HG03378 (cell line): Measurements from ENCODE around the gene KRTAP25-1.

ENCODE experiments used
- ATAC-seq: cut with Tn5 transposase; IDR thresholded peaks from one replicate; pipeline ENCODE4 v1.9.1; 2021; ENCODE audit warnings: mild to moderate bottlenecking, moderate library complexity; ENCODE audit not compliant: unreplicated experiment

The KRTAP25-1 gene

GRCh38 chr21:30289215-30289614 lies at the start of gene KRTAP25-1:
Gene KRTAP25-1, minus strand, starts transcription at chr21:30289514. Its CDS starts 24 bp downstream, at chr21:30289490.
- ATAC-seq, result no peak

GRCh38 chr21:30338717-30339116 lies 49.4 kb upstream of the KRTAP25-1 start:
- no peak for ATAC-seq

GRCh38 chr21:30337772-30338171 lies 48.5 kb upstream of the KRTAP25-1 start:
- ATAC-seq, result no peak

GRCh38 chr21:30337276-30337744 lies 48.0 kb upstream of the KRTAP25-1 start, which contains the start of gene KRTAP27-1:
Gene KRTAP27-1, minus strand, starts transcription at chr21:30337694. Its CDS starts 26 bp downstream, at chr21:30337668.
- no peak for ATAC-seq

GRCh38 chr21:30336596-30336995 lies 47.3 kb upstream of the KRTAP25-1 start:
- no peak for ATAC-seq

- ATAC-seq, result no peak
Observed at GRCh38 chr21:30333736-30334135, 44.4 kb upstream of the KRTAP25-1 start.

GRCh38 chr21:30332681-30333080 lies 43.4 kb upstream of the KRTAP25-1 start:
- no peak for ATAC-seq

GRCh38 chr21:30329203-30329875 lies 40.0 kb upstream of the KRTAP25-1 start:
- ATAC-seq, result no peak

GRCh38 chr21:30326390-30326789 lies 37.1 kb upstream of the KRTAP25-1 start:
- no peak for ATAC-seq

- ATAC-seq, result no peak
Observed at GRCh38 chr21:30320215-30320614, 30.9 kb upstream of the KRTAP25-1 start, which contains the start of gene KRTAP26-1. Gene KRTAP26-1, minus strand, starts transcription at chr21:30320315. Its CDS starts 280 bp downstream, at chr21:30320035.

GRCh38 chr21:30315701-30316100 lies 26.4 kb upstream of the KRTAP25-1 start:
- ATAC-seq, result no peak

GRCh38 chr21:30306884-30307283 lies 17.6 kb upstream of the KRTAP25-1 start:
- ATAC-seq, result no peak

GRCh38 chr21:30305136-30305535 lies 15.8 kb upstream of the KRTAP25-1 start:
- no peak for ATAC-seq

GRCh38 chr21:30282850-30283249 lies 6.5 kb downstream of the KRTAP25-1 start, which contains the start of gene KRTAP24-1:
Gene KRTAP24-1, minus strand, starts transcription at chr21:30282950. Its CDS starts 18 bp downstream, at chr21:30282932.
- ATAC-seq, result no peak

- ATAC-seq, result no peak
Observed at GRCh38 chr21:30271611-30272010, 17.7 kb downstream of the KRTAP25-1 start.

GRCh38 chr21:30271156-30271555 lies 18.2 kb downstream of the KRTAP25-1 start:
- ATAC-seq, result no peak

GRCh38 chr21:30269803-30270530 lies 19.3 kb downstream of the KRTAP25-1 start:
- ATAC-seq, result no peak

- no peak for ATAC-seq
Observed at GRCh38 chr21:30268608-30269197, 20.6 kb downstream of the KRTAP25-1 start.

GRCh38 chr21:30257773-30258172 lies 31.5 kb downstream of the KRTAP25-1 start:
- ATAC-seq, result no peak

- ATAC-seq, result no peak
Observed at GRCh38 chr21:30256100-30256499, 33.2 kb downstream of the KRTAP25-1 start.

GRCh38 chr21:30255679-30256078 lies 33.6 kb downstream of the KRTAP25-1 start:
- ATAC-seq, result no peak
